ENCODE results near the gene GGA1. TPM values are rescaled to one million over a fixed set of nuclear protein-coding genes. Genes with fewer than 3 reads are reported as not detected.

Gene GGA1
- total and polyA plus RNA-seq, 2 donors from 2014 or later = 37.5 to 61.2 TPM

DNA sequence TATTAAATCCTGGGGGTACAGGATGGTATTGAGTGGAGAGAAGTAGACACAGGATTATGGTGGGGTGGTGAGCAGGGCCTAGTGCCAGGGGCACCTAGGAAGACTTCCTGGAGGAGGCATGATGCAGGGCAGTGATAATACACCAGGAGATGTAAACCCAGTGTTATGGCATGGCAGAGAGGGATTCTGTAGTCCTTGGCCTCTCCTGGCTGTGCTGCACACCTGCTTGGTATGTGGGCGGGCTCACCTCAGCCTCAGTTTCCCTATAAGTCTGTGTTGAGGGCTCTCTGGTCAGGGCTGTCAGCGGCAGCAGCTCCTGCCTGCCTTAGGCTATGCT is 52.0 kb downstream of the GGA1 start:
- peaks cover 5 to 28% (median 9%) of the 10 kb centered on the region in 3 donors for H3K4me1 ChIP-seq (ENCODE audit: control insufficient read depth in 2 of 3, insufficient read depth in 2 of 3, low read depth in 1 of 3, low read length in 3 of 3)
- H3K4me3 ChIP-seq (ENCODE audit: low read length in 3 of 3) = peak overlapping the region in 1 of 3 donors; percentile 67
- H3K9ac ChIP-seq (ENCODE audit: low read length in 3 of 3) = no peak overlapping the region
- intact Hi-C loops (cut with DNase I) = no loop called here
- FAIRE-seq = no peak
- no peaks in the 10 kb centered on the region for H3K9me3 ChIP-seq (ENCODE audit: control insufficient read depth in 2 of 3, insufficient read depth in 1 of 3, low read length in 3 of 3)
- H3K27me3 ChIP-seq (ENCODE audit: control insufficient read depth, insufficient read depth, low read length) = no peaks in the 10 kb centered on the region
- TF ChIP-seq, protein P1, sequence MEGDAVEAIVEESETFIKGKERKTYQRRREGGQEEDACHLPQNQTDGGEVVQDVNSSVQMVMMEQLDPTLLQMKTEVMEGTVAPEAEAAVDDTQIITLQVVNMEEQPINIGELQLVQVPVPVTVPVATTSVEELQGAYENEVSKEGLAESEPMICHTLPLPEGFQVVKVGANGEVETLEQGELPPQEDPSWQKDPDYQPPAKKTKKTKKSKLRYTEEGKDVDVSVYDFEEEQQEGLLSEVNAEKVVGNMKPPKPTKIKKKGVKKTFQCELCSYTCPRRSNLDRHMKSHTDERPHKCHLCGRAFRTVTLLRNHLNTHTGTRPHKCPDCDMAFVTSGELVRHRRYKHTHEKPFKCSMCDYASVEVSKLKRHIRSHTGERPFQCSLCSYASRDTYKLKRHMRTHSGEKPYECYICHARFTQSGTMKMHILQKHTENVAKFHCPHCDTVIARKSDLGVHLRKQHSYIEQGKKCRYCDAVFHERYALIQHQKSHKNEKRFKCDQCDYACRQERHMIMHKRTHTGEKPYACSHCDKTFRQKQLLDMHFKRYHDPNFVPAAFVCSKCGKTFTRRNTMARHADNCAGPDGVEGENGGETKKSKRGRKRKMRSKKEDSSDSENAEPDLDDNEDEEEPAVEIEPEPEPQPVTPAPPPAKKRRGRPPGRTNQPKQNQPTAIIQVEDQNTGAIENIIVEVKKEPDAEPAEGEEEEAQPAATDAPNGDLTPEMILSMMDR (IDR thresholded peaks at IDR 0.05; ENCODE audit: borderline replicate concordance, extremely low read depth, insufficient read depth) = no peak
- H3K27ac ChIP-seq (ENCODE audit: low read depth in 2 of 2, low read length in 2 of 2) = no peak overlapping the region
- H3K36me3 ChIP-seq (ENCODE audit: control insufficient read depth in 2 of 3, insufficient read depth in 3 of 3, low read length in 3 of 3) = peaks cover 0 to 5% (median 0%) of the 10 kb centered on the region in 3 donors
- DNase-seq = no peak

DNA sequence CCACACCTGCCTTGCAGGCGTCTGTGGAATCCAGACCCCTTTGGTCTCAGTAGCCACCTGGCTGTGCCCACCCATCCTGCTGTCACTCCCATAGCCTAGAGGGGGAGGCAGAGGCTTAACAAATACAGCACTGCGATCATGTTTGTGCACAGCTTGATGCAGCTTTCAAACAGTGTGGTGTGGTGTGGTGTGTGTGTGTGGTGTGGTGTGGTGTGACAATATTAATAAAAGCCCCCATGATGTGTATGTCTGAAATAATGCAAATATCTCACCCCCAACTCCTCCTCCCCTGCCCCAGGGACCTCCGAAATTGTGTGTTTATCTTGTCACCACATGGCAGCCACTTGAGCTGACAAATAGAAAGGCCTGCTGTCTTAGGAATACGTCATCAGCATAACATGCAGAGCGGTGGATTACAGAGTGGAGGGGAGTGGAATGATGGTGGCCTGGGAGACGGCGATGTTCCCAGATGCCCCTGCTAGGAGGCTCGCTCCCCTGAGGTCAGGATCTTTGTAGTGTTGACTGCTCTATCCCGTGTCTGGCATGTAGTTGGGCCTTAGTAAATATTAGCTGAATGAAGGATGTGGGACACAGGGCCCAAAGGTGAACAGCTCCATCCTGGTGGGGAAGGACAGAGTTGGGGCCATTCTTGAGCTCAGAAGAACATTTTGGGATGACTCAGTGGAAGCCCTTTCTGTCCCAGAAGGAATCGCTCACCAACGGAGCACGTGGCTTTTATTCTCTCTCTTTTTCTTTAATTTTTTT is 52.7 kb downstream of the GGA1 start:
- Histone ChIP-seq H3K4me1 (ENCODE audit: control insufficient read depth in 2 of 3, insufficient read depth in 2 of 3, low read depth in 1 of 3, low read length in 3 of 3) (peaks cover 5 to 28% (median 9%) of the 10 kb centered on the region in 3 donors), H3K9me3 (ENCODE audit: control insufficient read depth in 2 of 3, insufficient read depth in 1 of 3, low read length in 3 of 3) (no peaks in the 10 kb centered on the region), H3K27ac (ENCODE audit: low read depth in 2 of 2, low read length in 2 of 2) (peak overlapping the region in 1 of 2 donors; percentile 41), H3K9ac (ENCODE audit: low read length in 3 of 3) (peak overlapping the region in 1 of 3 donors; percentile 2), H3K4me3 (ENCODE audit: low read length in 3 of 3) (no peak overlapping the region), H3K27me3 (ENCODE audit: control insufficient read depth, insufficient read depth, low read length) (no peaks in the 10 kb centered on the region), H3K36me3 (ENCODE audit: control insufficient read depth in 2 of 3, insufficient read depth in 3 of 3, low read length in 3 of 3) (peaks cover 0 to 8% (median 0%) of the 10 kb centered on the region in 3 donors)
- peak in 3 of 5 donors; percentile 61 to 81 (median 81) for DNase-seq
- FAIRE-seq = no peak
- TF ChIP-seq, protein P1 (IDR thresholded peaks at IDR 0.05; ENCODE audit: borderline replicate concordance, extremely low read depth, insufficient read depth) = peak; percentile 20
- intact Hi-C loops (cut with DNase I) = no loop called here

DNA sequence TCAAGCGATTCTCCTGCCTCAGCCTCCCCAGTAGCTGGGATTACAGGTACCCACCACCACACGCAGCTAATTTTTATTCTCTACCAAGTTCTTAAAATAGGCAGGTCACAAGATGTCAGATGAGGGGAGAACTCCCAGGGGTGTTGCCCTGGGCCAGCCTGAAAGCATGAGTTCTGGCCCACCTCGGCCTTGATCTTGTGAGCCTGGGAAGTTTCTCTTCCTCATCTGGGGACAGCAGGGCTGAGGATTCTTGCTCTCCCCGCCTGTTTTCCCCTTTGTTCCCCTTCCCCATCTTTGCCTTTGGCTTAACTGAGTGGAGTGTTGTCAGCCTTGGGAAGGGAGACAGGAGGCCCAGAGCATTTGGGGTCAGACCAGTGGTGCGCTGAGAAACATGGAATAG is 53.4 kb downstream of the GGA1 start:
- Histone ChIP-seq H3K9me3 (ENCODE audit: control insufficient read depth in 2 of 3, insufficient read depth in 1 of 3, low read length in 3 of 3) (no peaks in the 10 kb centered on the region), H3K4me1 (ENCODE audit: control insufficient read depth in 2 of 3, insufficient read depth in 2 of 3, low read depth in 1 of 3, low read length in 3 of 3) (peaks cover 5 to 28% (median 9%) of the 10 kb centered on the region in 3 donors), H3K27me3 (ENCODE audit: control insufficient read depth, insufficient read depth, low read length) (no peaks in the 10 kb centered on the region), H3K4me3 (ENCODE audit: low read length in 3 of 3) (no peak overlapping the region), H3K36me3 (ENCODE audit: control insufficient read depth in 2 of 3, insufficient read depth in 3 of 3, low read length in 3 of 3) (peaks cover 0 to 10% (median 0%) of the 10 kb centered on the region in 3 donors), H3K9ac (ENCODE audit: low read length in 3 of 3) (no peak overlapping the region), H3K27ac (ENCODE audit: low read depth in 2 of 2, low read length in 2 of 2) (peak overlapping the region in 1 of 2 donors; percentile 3)
- TF ChIP-seq, protein P1 (IDR thresholded peaks at IDR 0.05; ENCODE audit: borderline replicate concordance, extremely low read depth, insufficient read depth) = no peak
- DNase-seq (no peak), FAIRE-seq (no peak)
- intact Hi-C loops (cut with DNase I) = no loop called here

All from kidney (tissue), 14 donors.